Measurements from ENCODE around the gene KHK.

The KHK gene

DNA sequence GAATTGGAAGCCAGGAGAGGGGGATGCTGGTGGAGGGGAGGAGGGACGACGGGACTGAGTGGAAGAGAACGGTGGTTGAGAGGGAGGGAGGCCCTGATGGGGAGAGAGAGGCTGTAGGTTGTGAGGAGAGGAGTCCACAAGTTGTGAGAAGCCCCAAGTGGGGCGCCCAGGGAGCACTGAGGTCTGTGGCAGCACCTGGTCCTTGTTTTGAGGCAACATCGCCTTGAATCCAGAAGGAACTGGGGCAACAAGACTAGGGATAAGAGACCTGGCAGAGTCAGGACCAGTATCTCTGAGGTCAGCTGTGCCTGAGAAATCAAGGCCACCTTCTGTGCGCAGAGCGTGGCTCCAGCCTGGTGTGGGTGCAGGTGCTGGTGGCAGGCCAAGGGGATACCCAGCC is 51.5 kb downstream of the KHK start:
- DNase-seq (ENCODE audit: low read depth): no peak
- TF ChIP-seq, protein P1, sequence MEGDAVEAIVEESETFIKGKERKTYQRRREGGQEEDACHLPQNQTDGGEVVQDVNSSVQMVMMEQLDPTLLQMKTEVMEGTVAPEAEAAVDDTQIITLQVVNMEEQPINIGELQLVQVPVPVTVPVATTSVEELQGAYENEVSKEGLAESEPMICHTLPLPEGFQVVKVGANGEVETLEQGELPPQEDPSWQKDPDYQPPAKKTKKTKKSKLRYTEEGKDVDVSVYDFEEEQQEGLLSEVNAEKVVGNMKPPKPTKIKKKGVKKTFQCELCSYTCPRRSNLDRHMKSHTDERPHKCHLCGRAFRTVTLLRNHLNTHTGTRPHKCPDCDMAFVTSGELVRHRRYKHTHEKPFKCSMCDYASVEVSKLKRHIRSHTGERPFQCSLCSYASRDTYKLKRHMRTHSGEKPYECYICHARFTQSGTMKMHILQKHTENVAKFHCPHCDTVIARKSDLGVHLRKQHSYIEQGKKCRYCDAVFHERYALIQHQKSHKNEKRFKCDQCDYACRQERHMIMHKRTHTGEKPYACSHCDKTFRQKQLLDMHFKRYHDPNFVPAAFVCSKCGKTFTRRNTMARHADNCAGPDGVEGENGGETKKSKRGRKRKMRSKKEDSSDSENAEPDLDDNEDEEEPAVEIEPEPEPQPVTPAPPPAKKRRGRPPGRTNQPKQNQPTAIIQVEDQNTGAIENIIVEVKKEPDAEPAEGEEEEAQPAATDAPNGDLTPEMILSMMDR (IDR thresholded peaks at IDR 0.05; ENCODE audit: insufficient read depth, low read depth, low read length, missing control alignments): no peak
- no peak overlapping the region for H3K4me3 ChIP-seq (ENCODE audit: low read depth, low read length)

DNA sequence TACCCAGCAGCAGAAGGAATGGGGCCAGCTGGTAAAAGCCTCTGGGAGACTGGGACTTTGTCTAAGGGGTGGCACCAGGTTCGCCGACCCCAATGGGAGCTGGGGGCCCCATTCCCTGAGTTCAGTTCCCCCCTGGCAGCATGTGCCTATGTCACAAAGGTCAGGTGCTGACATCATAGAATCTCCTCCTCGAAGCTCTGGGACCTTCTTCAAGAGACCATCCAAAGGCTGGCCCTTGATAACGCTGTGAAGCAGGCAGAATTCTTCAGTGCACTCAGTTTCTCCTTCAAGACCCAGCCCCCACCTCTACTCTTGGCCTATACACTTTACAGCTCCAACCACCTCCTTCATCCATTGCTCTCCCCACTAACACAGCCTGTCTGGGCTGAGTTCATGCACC is 52.7 kb downstream of the KHK start, which contains the start of gene PRR30:
Gene PRR30 (minus strand): TSS at position 101 of the 400 bp plus-strand sequence. CDS start 1,081 bp downstream, outside the sequence.
- DNase-seq (ENCODE audit: low read depth): no peak
- no peak within 1 kb of the TSS for H3K4me3 ChIP-seq (ENCODE audit: low read depth, low read length)
- TF ChIP-seq, protein P1 (IDR thresholded peaks at IDR 0.05; ENCODE audit: insufficient read depth, low read depth, low read length, missing control alignments): no peak

- DNase-seq (ENCODE audit: low read depth): no peak
- TF ChIP-seq, protein P1 (IDR thresholded peaks at IDR 0.05; ENCODE audit: insufficient read depth, low read depth, low read length, missing control alignments): no peak
- H3K4me3 ChIP-seq (ENCODE audit: low read depth, low read length): no peak overlapping the region
Measured at GRCh38 chr2:27143285-27143684, 56.7 kb downstream of the KHK start.

GRCh38 chr2:27145682-27146081 is 59.1 kb downstream of the KHK start:
- no peak overlapping the region for H3K4me3 ChIP-seq (ENCODE audit: low read depth, low read length)
- DNase-seq (ENCODE audit: low read depth): no peak
- TF ChIP-seq, protein P1 (IDR thresholded peaks at IDR 0.05; ENCODE audit: insufficient read depth, low read depth, low read length, missing control alignments): no peak

- TF ChIP-seq, protein P1 (IDR thresholded peaks at IDR 0.05; ENCODE audit: insufficient read depth, low read depth, low read length, missing control alignments): no peak
- DNase-seq (ENCODE audit: low read depth): no peak
- H3K4me3 ChIP-seq (ENCODE audit: low read depth, low read length): no peak overlapping the region
Measured at GRCh38 chr2:27147935-27148334, 61.4 kb downstream of the KHK start.

- no peak for DNase-seq (ENCODE audit: low read depth)
- H3K4me3 ChIP-seq (ENCODE audit: low read depth, low read length): no peak within 1 kb of the TSS
- TF ChIP-seq, protein P1 (IDR thresholded peaks at IDR 0.05; ENCODE audit: insufficient read depth, low read depth, low read length, missing control alignments): no peak
Measured at GRCh38 chr2:27148801-27149439, 62.3 kb downstream of the KHK start, which contains the start of gene TCF23. Gene TCF23, plus strand, starts transcription at chr2:27149004. Its CDS starts 130 bp downstream, at chr2:27149134.
